Caco-2 (cell line): ENCODE measurements around the gene KRTAP4-12. TPM values are rescaled to one million over a fixed set of nuclear protein-coding genes. Genes with fewer than 3 reads are reported as not detected.
"Not testable (repeated sequence)": the region's sequence is repeated elsewhere in the genome, so short reads cannot be mapped to it uniquely, and the experiment has no call there.

Experiments
- Bru-seq: library from RNA; stranded (reverse); fragments of 400-500 nt; gene quantifications from one replicate; lab custom pipeline; 2021; lab: Mats Ljungman, UMichigan
- BruChase-seq, 2 experiments: library from RNA; stranded (reverse); fragments of 400-500 nt; gene quantifications; one replicate each; lab custom pipeline; 2021; lab: Mats Ljungman, UMichigan
- BruUV-seq: library from RNA; stranded (reverse); fragments of 400-500 nt; replicated peaks from 2 replicates; lab custom pipeline; 2021; lab: Mats Ljungman, UMichigan
- CTCF ChIA-PET: fragments of 300-600 bp; sonication (Branson Sonifier 250); formaldehyde crosslinking; loops from one replicate; lab custom pipeline; 2022; ENCODE audit warnings: antibody characterized with exemption; lab: Charles Lee
- POLR2A ChIA-PET: fragments of 300-600 bp; sonication (Branson Sonifier 250); formaldehyde crosslinking; loops from one replicate; lab custom pipeline; 2022; ENCODE audit warnings: antibody characterized with exemption; lab: Charles Lee
- DNase-seq, 2 experiments: peaks; one replicate each; pipeline versions ENCODE4 v3.0.0 to v3.0.0-alpha.2; 2020 to 2022
- H3K27me3 ChIP-seq: replicated peaks from 2 replicates; pipeline ENCODE4 v1.6.0; 2011; ENCODE audit warnings: low read length; ENCODE audit not compliant: control insufficient read depth, insufficient read depth
- H3K36me3 ChIP-seq: 2 replicates; pipeline ENCODE4 v1.5.1; 2011; ENCODE audit warnings: low read length; ENCODE audit not compliant: control insufficient read depth, insufficient read depth
- H3K4me1 ChIP-seq: fragments of 250-450 bp; sonication (Bioruptor Pico); 2 replicates; pipeline ENCODE4 v1.5.1; 2020; ENCODE audit warnings: mild to moderate bottlenecking
- H3K4me3 ChIP-seq: 2 replicates; pipeline ENCODE4 v1.5.1; 2011; ENCODE audit warnings: low read depth, mild to moderate bottlenecking, control low read depth, low read length
- H3K9me3 ChIP-seq: fragments of 250-450 bp; sonication (Bioruptor Pico); 2 replicates; pipeline ENCODE4 v1.5.1; 2020; ENCODE audit warnings: mild to moderate bottlenecking, moderate library complexity
- H3K27ac Mint-ChIP-seq: one replicate; pipeline ENCODE4 v1.8.0; 2022; ENCODE audit warnings: mixed read lengths; ENCODE audit not compliant: unreplicated experiment
- H3K27me3 Mint-ChIP-seq: one replicate; pipeline ENCODE4 v1.8.0; 2022; ENCODE audit warnings: mixed read lengths; ENCODE audit not compliant: insufficient read depth, unreplicated experiment
- H3K36me3 Mint-ChIP-seq: one replicate; pipeline ENCODE4 v1.8.0; 2022; ENCODE audit warnings: mild to moderate bottlenecking, mixed read lengths; ENCODE audit not compliant: insufficient read depth, unreplicated experiment
- H3K4me1 Mint-ChIP-seq: one replicate; pipeline ENCODE4 v1.8.0; 2022; ENCODE audit warnings: low read depth, mixed read lengths; ENCODE audit not compliant: unreplicated experiment
- H3K4me3 Mint-ChIP-seq: one replicate; pipeline ENCODE4 v1.8.0; 2022; ENCODE audit warnings: mild to moderate bottlenecking, moderate library complexity, mixed read lengths; ENCODE audit not compliant: unreplicated experiment
- H3K9me3 Mint-ChIP-seq: one replicate; pipeline ENCODE4 v1.8.0; 2022; ENCODE audit warnings: mixed read lengths; ENCODE audit not compliant: unreplicated experiment
- intact Hi-C: fragments of 100-400 bp; cut with micrococcal nuclease; formaldehyde crosslinking; loops from one replicate; pipeline ENCODE4 v1.10.0; 2022; ENCODE audit not compliant: unreplicated experiment
- long read RNA-seq: library from polyadenylated mRNA; stranded (forward); transcript quantifications from one replicate; pipeline ENCODE4 v2.0.0, GENCODE V29; 2022
- total RNA-seq: library from RNA; stranded (reverse); gene quantifications from 2 replicates; pipeline ENCODE4 v1.2.3, GENCODE V29; 2022
- TF ChIP-seq, protein P1 (sequence below), 2 experiments: fragments of 200-600 bp in 1 of 2; IDR thresholded peaks; 1 replicate in 1 of 2; 2 replicates in 1 of 2; pipeline versions ENCODE4 v1.5.1 to v1.8.0; 2011 to 2022; ENCODE audit warnings: antibody characterized with exemption in 1 of 2, control low read depth in 1 of 2, inconsistent platforms in 1 of 2, low read depth in 1 of 2, low read length in 1 of 2, mild to moderate bottlenecking in 1 of 2, moderate library complexity in 1 of 2; ENCODE audit not compliant: insufficient read depth in 1 of 2, severe bottlenecking in 1 of 2, unreplicated experiment in 1 of 2

Gene KRTAP4-12
- not detected in 2 replicates for total RNA-seq
- not detected for Bru-seq, nascent RNA
- not detected for BruChase-seq, experiment 1, labeled RNA remaining after a 2-hour chase
- BruChase-seq, experiment 2, labeled RNA remaining after a 6-hour chase, result not detected
- long read RNA-seq, result 0 reads

GRCh38 chr17:41123991-41124371 lies at the start of gene KRTAP4-12:
Gene KRTAP4-12 (minus strand): TSS chr17:41124182. CDS start chr17:41124122, 60 bp downstream.
- H3K27me3 ChIP-seq, DNase-seq, H3K27ac Mint-ChIP-seq, BruUV-seq, CTCF ChIA-PET, H3K36me3 Mint-ChIP-seq, intact Hi-C loops, POLR2A ChIA-PET, H3K4me3 ChIP-seq, H3K27me3 Mint-ChIP-seq, H3K4me1 ChIP-seq, H3K9me3 ChIP-seq, H3K36me3 ChIP-seq, H3K4me1 Mint-ChIP-seq, H3K4me3 Mint-ChIP-seq, H3K9me3 Mint-ChIP-seq: not testable (repeated sequence)

DNA sequence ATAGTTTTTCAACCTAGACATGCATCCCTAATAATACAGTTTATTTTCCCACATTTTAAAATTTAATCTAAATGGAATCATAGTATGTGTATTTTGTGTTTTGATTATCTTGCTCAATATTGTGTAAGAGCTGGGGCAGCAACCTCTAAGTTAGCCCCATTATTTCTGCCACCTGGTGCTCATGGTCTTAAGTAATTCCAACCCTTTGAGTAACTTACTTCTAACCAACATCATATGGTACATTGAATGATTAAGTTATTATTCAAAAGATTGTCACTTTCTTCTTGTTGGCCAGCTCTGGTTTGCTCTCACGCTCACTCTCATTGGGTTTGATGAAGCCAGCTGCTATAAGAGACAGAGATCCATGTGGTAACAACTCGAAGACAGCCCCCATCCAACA lies 47.9 kb upstream of the KRTAP4-12 start:
- ChIA-PET POLR2A (no interaction called here), CTCF (no interaction called here)
- no peak overlapping the region for H3K4me3 Mint-ChIP-seq
- no peaks in the 10 kb centered on the region for H3K4me1 ChIP-seq
- H3K27me3 Mint-ChIP-seq, result no peaks in the 10 kb centered on the region
- no peak overlapping the region for H3K4me3 ChIP-seq
- no peaks in the 10 kb centered on the region for H3K36me3 ChIP-seq
- no peaks in the 10 kb centered on the region for H3K27me3 ChIP-seq
- TF ChIP-seq, protein P1, sequence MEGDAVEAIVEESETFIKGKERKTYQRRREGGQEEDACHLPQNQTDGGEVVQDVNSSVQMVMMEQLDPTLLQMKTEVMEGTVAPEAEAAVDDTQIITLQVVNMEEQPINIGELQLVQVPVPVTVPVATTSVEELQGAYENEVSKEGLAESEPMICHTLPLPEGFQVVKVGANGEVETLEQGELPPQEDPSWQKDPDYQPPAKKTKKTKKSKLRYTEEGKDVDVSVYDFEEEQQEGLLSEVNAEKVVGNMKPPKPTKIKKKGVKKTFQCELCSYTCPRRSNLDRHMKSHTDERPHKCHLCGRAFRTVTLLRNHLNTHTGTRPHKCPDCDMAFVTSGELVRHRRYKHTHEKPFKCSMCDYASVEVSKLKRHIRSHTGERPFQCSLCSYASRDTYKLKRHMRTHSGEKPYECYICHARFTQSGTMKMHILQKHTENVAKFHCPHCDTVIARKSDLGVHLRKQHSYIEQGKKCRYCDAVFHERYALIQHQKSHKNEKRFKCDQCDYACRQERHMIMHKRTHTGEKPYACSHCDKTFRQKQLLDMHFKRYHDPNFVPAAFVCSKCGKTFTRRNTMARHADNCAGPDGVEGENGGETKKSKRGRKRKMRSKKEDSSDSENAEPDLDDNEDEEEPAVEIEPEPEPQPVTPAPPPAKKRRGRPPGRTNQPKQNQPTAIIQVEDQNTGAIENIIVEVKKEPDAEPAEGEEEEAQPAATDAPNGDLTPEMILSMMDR (IDR thresholded peaks at IDR 0.05; ENCODE audit: insufficient read depth in 1 of 2, low read depth in 1 of 2, low read length in 1 of 2, severe bottlenecking in 1 of 2, unreplicated experiment in 1 of 2), result no peak
- H3K4me1 Mint-ChIP-seq, result no peaks in the 10 kb centered on the region
- H3K36me3 Mint-ChIP-seq, result no peaks in the 10 kb centered on the region
- intact Hi-C loops, result no loop called here
- H3K9me3 ChIP-seq, result no peaks in the 10 kb centered on the region
- no TSS peak for BruUV-seq
- H3K9me3 Mint-ChIP-seq, result no peaks in the 10 kb centered on the region
- DNase-seq, result no peak
- H3K27ac Mint-ChIP-seq, result no peak overlapping the region

GRCh38 chr17:41168121-41168520 lies 44.1 kb upstream of the KRTAP4-12 start, which contains the start of gene KRTAP4-3:
Gene KRTAP4-3 (minus strand): TSS chr17:41168221. CDS start chr17:41168172, 49 bp downstream.
- TF ChIP-seq, protein P1 (IDR thresholded peaks at IDR 0.05; ENCODE audit: insufficient read depth in 1 of 2, low read depth in 1 of 2, low read length in 1 of 2, severe bottlenecking in 1 of 2, unreplicated experiment in 1 of 2), result no peak
- Mint-ChIP-seq H3K4me3 (no peak within 1 kb of the TSS), H3K27ac (no peak within 1 kb of the TSS), H3K36me3 (no peaks in the 10 kb centered on the region), H3K9me3 (no peaks in the 10 kb centered on the region), H3K27me3 (no peaks in the 10 kb centered on the region), H3K4me1 (no peaks in the 10 kb centered on the region)
- Histone ChIP-seq H3K9me3 (no peaks in the 10 kb centered on the region), H3K27me3 (no peaks in the 10 kb centered on the region), H3K4me3 (no peak within 1 kb of the TSS), H3K4me1 (no peaks in the 10 kb centered on the region), H3K36me3 (no peaks in the 10 kb centered on the region)
- POLR2A ChIA-PET, result no interaction called here
- intact Hi-C loops, result no loop called here
- no peak for DNase-seq
- BruUV-seq, result no TSS peak
- CTCF ChIA-PET, result no interaction called here
